ACC112 (cell line): Measurements from ENCODE around the gene KRTAP10-10.
"Not testable (repeated sequence)": the region's sequence is repeated elsewhere in the genome, so short reads cannot be mapped to it uniquely, and the experiment has no call there.

Experiments used
- H2AFZ ChIP-seq: fragments of 200-600 bp; sonication (generic); one replicate; pipeline ENCODE4 v1.6.0; 2017; ENCODE audit warnings: antibody characterized with exemption, low read length; ENCODE audit not compliant: unreplicated experiment
- H3K27ac ChIP-seq: fragments of 200-600 bp; sonication (generic); 2 replicates; pipeline ENCODE4 v1.5.1; 2014; ENCODE audit warnings: low read depth, mild to moderate bottlenecking, antibody characterized with exemption, low read length, moderate library complexity
- H3K27me3 ChIP-seq: fragments of 200-600 bp; sonication (generic); 2 replicates; pipeline ENCODE4 v1.6.1; 2014; ENCODE audit warnings: mild to moderate bottlenecking, antibody characterized with exemption, low read length, moderate library complexity, mixed read lengths; ENCODE audit not compliant: insufficient read depth
- H3K36me3 ChIP-seq: fragments of 200-600 bp; sonication (generic); 2 replicates; pipeline ENCODE4 v1.6.1; 2016; ENCODE audit warnings: mild to moderate bottlenecking, antibody characterized with exemption, low read length, moderate library complexity, mixed read lengths; ENCODE audit not compliant: insufficient read depth
- H3K4me1 ChIP-seq: fragments of 200-600 bp; sonication (generic); one replicate; pipeline ENCODE4 v1.6.1; 2016; ENCODE audit warnings: low read length, mixed read lengths; ENCODE audit not compliant: insufficient read depth, unreplicated experiment, control insufficient read depth
- H3K4me3 ChIP-seq: fragments of 200-600 bp; sonication (generic); 2 replicates; pipeline ENCODE4 v1.5.1; 2014; ENCODE audit warnings: mild to moderate bottlenecking, low read depth, low read length
- H3K79me2 ChIP-seq: fragments of 200-600 bp; sonication (generic); one replicate; pipeline ENCODE4 v1.6.0; 2016; ENCODE audit warnings: low read length; ENCODE audit not compliant: control insufficient read depth, unreplicated experiment, insufficient read depth

Gene KRTAP10-10

GRCh38 chr21:44667612-44668011 is 30.5 kb downstream of the KRTAP10-10 start:
- Histone ChIP-seq H3K4me3 (no peak overlapping the region), H3K27me3 (peaks cover 15% of the 10 kb centered on the region; the same call in 1 of the 2 replicates), H3K27ac (no peak overlapping the region), H2AFZ (no peak overlapping the region), H3K4me1 (no peaks in the 10 kb centered on the region), H3K36me3 (no peaks in the 10 kb centered on the region), H3K79me2 (no peaks in the 10 kb centered on the region)

DNA sequence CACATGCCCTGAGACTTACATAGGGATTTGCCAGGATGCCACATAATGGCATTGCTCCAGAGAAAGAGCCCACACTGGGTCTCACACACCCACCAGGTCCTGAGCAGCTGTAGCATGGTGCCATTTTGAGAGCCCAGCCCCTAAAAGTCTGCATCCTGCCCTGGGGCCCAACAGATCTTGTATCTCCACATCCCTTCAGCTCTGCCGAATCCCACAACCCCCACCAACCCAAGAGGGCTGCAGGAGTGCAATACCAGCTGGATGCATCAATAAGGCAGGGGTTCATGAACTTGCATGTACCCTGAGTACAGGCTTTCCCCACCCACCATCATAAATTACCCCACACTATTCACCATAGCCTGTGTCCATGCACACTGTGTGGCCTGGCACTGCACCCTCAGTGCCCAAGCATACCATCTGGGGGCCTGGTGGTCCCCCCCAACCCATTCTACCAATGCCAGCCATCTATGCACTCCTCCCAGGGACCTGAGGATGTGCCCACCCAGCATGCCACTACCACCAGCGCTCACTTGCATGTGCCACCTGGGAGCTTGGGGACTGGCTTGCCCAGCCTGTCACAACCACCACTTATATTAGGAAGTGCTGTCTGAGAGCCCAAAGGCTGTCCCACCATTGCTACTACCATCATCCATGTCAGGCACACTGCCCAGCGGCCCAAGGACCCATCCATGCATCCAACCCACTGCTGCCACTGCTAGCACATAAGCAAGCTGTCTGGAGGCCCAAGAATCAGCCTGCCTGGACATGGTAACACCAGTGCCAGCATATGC is 33.7 kb downstream of the KRTAP10-10 start:
- no peak overlapping the region for H3K27ac ChIP-seq
- no peaks in the 10 kb centered on the region for H3K36me3 ChIP-seq
- no peaks in the 10 kb centered on the region for H3K79me2 ChIP-seq
- no peak overlapping the region for H3K4me3 ChIP-seq
- no peaks in the 10 kb centered on the region for H3K4me1 ChIP-seq
- peaks cover 19% of the 10 kb centered on the region for H3K27me3 ChIP-seq
- no peak overlapping the region for H2AFZ ChIP-seq

GRCh38 chr21:44671911-44672310 is 34.8 kb downstream of the KRTAP10-10 start:
- Histone ChIP-seq H3K36me3 (no peaks in the 10 kb centered on the region), H3K4me3 (no peak overlapping the region), H2AFZ (no peak overlapping the region), H3K27ac (no peak overlapping the region), H3K4me1 (no peaks in the 10 kb centered on the region), H3K27me3 (peaks cover 30% of the 10 kb centered on the region), H3K79me2 (no peaks in the 10 kb centered on the region)

GRCh38 chr21:44677881-44678280 is 40.7 kb downstream of the KRTAP10-10 start:
- H3K4me1 ChIP-seq = no peaks in the 10 kb centered on the region
- no peak overlapping the region for H3K27ac ChIP-seq
- no peaks in the 10 kb centered on the region for H3K79me2 ChIP-seq
- peaks cover 61% of the 10 kb centered on the region for H3K27me3 ChIP-seq
- H3K4me3 ChIP-seq = no peak overlapping the region
- no peaks in the 10 kb centered on the region for H3K36me3 ChIP-seq
- no peak overlapping the region for H2AFZ ChIP-seq

DNA sequence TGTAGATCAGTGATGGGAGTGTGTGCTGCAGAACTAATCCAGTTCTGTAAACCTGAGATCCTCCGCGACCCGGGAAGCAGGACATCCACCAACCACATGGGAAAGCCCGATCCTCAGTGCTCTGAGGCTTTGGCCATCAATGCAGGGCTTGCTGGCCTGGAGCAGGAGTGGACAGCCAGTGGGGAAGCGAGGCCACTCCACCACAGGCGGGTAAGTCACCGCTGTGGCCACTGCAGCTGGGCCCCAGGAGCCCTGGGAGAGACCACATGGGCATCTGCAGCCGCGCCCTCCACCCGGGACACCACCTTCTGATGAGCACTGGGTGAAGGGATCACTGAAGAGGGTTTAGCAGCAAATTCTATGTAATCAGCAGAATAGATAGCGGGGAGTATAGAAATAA is 44.0 kb downstream of the KRTAP10-10 start:
- Histone ChIP-seq H3K79me2 (no peaks in the 10 kb centered on the region), H2AFZ (no peak overlapping the region), H3K27me3 (peaks cover 73% of the 10 kb centered on the region), H3K4me1 (no peaks in the 10 kb centered on the region), H3K36me3 (no peaks in the 10 kb centered on the region), H3K27ac (no peak overlapping the region), H3K4me3 (no peak overlapping the region)

DNA sequence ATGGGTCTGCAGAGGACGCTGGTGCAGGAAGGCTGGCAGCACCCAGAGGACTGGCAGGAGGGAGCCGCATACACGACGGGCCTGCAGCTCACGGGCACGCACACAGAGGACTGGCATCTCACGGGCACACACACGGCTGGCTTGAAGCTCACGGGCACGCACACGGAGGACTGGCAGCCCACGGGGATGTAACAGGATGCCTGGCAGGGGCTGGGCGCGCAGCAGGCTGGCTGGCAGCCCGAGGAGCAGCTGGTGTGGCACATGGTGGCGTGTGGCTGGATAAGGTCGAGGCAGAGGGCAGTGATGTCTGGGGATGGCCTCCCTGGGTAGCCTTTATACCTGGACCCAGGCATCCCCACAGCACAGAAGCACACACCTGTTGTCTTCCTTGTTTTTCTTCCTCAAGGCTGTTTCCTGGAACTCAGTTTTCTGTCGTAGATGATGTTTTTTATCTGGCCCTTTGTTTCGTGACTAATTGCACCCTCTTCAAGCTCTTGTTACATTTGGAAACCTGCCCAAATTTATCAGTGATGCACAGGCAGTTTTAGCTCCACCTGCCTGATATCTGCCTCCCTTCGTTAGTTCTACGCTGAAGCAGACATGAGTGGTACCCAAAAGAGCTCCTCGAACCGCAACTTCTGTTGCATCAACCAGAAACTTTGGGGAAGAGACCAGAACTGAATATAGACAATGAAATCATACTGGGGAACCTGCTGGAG is 44.9 kb downstream of the KRTAP10-10 start, which contains the start of gene KRTAP12-1:
KRTAP12-1 (minus strand) TSS at position 303 of the 719 bp plus-strand sequence; CDS start at position 263, 40 bp downstream.
- no peak within 1 kb of the TSS for H2AFZ ChIP-seq
- H3K27me3 ChIP-seq = peaks cover 72% of the 10 kb centered on the region
- H3K27ac ChIP-seq = no peak within 1 kb of the TSS
- H3K36me3 ChIP-seq = no peaks in the 10 kb centered on the region
- H3K4me3 ChIP-seq = no peak within 1 kb of the TSS
- H3K4me1 ChIP-seq = no peaks in the 10 kb centered on the region
- H3K79me2 ChIP-seq = no peaks in the 10 kb centered on the region

DNA sequence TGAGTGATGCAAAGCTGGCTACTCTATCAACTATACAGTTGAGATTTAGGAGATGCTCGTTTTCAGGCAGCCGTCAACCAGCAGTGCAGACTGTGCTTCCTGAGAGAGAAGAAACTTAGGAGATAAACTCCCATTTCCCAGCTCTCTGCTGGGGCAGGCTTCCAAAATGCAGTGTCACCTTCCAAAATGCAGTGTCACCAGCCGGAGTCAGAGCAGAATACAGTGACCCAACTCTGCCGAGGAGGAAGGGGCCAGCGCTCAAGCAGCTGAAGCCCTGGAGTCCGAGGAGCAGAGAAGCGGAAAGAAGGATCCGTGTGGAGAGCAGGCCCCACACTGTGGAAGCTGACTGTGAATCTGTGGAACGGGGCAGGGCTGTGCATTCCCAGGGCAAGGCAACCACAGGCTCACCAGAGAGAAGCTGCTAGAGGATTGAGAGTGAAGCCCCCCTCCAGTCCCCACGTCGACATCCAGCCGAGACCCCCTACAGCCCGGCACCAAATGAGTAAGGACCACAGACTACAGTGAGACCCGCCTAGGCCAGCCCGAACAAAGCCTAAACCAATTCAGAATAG is 45.5 kb downstream of the KRTAP10-10 start:
- no peaks in the 10 kb centered on the region for H3K36me3 ChIP-seq
- H3K27ac ChIP-seq = no peak overlapping the region
- H3K4me3 ChIP-seq = no peak overlapping the region
- no peaks in the 10 kb centered on the region for H3K79me2 ChIP-seq
- peaks cover 72% of the 10 kb centered on the region for H3K27me3 ChIP-seq
- no peak overlapping the region for H2AFZ ChIP-seq
- H3K4me1 ChIP-seq = no peaks in the 10 kb centered on the region

GRCh38 chr21:44684077-44684476 is 46.9 kb downstream of the KRTAP10-10 start:
- no peak overlapping the region for H2AFZ ChIP-seq
- no peaks in the 10 kb centered on the region for H3K79me2 ChIP-seq
- no peak overlapping the region for H3K27ac ChIP-seq
- no peaks in the 10 kb centered on the region for H3K4me1 ChIP-seq
- peaks cover 75% of the 10 kb centered on the region for H3K27me3 ChIP-seq
- no peak overlapping the region for H3K4me3 ChIP-seq
- H3K36me3 ChIP-seq = no peaks in the 10 kb centered on the region

DNA sequence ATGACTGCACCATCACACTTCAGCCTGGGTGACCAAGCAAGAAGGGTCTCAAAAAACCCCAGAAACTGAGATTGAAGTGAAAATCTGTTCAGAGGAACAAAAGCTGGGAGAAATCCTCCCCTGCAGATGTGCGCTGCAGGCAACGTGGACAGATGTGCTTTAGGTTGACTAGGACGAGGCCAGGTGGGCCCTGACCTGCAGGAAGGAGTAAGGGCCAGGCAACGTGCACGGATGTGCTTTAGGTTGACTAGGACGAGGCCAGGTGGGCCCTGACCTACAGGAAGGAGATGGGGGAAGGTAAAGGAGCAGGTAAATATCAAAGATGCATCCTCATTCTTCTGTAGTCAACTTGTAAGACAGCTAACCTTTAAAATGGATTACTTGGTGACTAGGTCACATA is 47.3 kb downstream of the KRTAP10-10 start:
- H3K36me3 ChIP-seq = no peaks in the 10 kb centered on the region
- no peak overlapping the region for H2AFZ ChIP-seq
- no peak overlapping the region for H3K4me3 ChIP-seq
- peaks cover 71% of the 10 kb centered on the region for H3K27me3 ChIP-seq
- H3K79me2 ChIP-seq = no peaks in the 10 kb centered on the region
- H3K27ac ChIP-seq = no peak overlapping the region
- no peaks in the 10 kb centered on the region for H3K4me1 ChIP-seq

DNA sequence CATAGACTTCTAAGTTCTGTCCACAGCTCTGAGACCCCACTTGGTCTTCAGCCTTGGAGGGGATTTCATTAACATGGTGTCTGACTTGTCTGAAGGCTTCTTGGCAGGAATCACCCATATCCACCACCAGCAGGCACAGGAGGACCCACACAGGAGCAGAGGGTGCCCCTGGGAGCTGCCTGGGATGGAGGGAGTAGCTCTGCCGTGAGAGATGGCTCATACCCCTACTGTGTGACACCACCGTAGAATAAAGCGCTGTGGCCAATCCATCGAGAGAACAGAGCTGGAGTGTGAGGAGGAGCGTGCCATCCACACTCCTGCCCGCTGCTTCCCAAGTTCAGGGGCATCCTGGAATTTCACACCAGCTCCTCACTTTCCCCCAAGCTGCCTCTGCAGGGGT is 47.9 kb downstream of the KRTAP10-10 start:
- H3K27ac ChIP-seq, H3K36me3 ChIP-seq, H3K79me2 ChIP-seq, H2AFZ ChIP-seq, H3K4me1 ChIP-seq, H3K4me3 ChIP-seq: not testable (repeated sequence)
- peaks cover 68% of the 10 kb centered on the region for H3K27me3 ChIP-seq
